Measurements from ENCODE around the gene CBLN3.

CBLN3 gene

GRCh38 chr14:24422694-24423601 lies 6.5 kb downstream of the CBLN3 start:
- DNase-seq, result no peak

DNA sequence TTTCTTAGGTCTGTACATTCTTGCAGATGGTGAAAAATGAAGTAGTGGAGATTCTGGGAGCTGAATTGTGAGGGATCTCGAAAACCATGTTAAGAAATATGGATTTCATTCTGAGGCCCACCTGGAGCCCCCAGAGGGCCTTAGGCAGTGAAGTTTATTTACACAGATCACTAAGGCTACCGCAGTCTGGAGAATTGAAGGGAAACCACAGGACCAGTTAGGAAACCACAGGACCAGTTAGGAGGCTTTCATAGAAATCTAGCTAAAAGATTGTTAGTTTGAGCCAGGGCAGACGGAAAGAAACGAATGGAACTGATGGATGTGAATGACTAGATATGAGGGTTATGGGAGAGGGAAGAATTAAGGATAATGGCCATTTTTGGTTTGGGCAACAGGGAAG lies 7.2 kb downstream of the CBLN3 start:
- no peak for DNase-seq

GRCh38 chr14:24418492-24418873 lies 11.0 kb downstream of the CBLN3 start:
- DNase-seq, result no peak

DNA sequence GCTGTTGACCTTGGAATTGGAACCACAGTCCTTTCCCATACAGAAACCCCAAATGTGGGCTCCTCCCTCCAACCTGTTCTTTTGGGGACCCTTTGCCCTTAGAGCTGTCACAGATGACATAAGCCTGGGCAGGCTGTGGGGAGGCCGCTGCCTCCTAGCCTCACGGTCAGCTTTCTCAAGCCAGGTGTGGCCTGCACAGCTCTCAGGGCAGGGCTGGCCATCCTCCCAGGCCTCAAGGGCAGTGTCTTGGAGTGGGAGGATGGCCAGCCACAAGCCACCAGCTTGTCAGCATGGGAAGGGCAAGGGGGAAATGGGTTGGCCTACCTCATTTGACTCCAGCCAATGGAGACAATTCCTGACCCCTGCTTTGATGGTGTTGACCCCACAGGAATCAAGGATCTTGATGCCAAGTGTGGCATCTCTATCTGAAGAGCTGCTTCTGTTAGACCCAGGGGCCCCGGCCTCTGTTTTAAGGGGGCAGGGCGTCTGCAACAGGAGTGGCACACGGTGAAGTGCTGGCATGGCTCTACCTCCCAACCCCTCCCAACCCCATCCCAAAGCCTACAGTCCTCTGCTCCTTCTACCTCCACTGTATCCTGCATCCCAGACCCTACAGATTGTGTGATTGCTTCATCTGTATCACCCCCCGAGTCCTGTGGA lies 11.5 kb downstream of the CBLN3 start:
- no peak for DNase-seq

- DNase-seq, result no peak
Observed at GRCh38 chr14:24416932-24417619, 12.4 kb downstream of the CBLN3 start.

DNA sequence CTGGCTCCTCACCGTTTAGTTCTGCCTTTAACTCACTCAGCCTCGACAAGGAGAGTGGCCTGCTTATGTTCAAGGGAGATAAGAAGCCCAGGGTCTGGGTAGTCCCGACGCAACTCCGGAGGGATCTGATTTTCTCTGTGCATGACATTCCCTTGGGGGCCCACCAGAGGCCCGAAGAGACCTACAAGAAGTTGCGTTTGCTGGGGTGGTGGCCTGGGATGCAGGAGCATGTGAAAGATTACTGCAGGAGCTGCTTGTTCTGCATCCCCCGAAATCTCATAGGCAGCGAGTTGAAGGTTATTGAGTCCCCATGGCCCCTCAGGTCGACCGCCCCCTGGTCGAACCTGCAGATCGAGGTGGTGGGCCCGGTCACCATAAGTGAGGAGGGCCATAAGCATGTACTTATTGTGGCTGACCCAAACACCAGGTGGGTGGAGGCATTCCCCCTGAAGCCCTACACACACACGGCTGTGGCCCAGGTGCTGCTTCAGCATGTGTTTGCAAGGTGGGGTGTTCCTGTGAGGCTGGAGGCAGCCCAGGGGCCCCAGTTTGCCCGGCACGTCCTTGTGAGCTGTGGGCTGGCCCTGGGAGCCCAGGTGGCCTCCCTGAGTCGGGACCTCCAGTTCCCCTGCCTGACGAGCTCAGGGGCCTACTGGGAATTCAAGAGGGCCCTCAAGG lies 13.1 kb downstream of the CBLN3 start:
- no peak for DNase-seq

DNA sequence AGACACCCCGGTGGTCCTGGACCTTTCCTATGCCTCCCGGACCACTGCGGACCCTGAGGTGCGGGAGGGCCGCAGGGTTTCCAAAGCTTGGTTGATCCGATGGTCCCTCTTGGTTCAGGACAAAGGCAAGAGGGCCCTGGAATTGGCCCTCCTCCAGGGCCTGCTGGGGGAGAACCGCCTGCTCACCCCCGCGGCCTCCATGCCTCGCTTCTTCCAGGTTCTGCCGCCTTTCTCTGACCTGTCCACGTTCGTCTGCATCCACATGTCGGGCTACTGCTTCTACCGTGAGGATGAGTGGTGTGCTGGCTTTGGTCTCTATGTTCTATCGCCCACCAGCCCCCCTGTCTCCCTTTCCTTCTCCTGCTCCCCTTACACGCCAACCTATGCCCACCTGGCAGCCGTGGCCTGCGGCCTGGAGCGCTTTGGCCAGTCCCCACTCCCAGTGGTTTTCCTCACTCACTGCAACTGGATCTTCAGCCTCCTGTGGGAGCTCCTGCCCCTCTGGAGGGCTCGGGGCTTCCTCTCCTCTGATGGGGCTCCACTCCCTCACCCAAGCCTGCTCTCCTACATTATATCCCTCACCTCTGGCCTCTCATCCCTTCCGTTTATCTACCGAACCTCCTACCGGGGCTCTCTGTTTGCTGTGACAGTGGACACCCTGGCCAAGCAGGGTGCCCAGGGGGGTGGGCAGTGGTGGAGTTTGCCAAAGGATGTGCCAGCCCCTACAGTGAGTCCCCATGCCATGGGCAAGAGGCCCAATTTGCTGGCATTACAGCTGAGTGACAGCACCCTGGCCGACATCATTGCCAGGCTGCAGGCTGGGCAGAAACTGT lies 13.8 kb downstream of the CBLN3 start:
- no peak for DNase-seq

DNA sequence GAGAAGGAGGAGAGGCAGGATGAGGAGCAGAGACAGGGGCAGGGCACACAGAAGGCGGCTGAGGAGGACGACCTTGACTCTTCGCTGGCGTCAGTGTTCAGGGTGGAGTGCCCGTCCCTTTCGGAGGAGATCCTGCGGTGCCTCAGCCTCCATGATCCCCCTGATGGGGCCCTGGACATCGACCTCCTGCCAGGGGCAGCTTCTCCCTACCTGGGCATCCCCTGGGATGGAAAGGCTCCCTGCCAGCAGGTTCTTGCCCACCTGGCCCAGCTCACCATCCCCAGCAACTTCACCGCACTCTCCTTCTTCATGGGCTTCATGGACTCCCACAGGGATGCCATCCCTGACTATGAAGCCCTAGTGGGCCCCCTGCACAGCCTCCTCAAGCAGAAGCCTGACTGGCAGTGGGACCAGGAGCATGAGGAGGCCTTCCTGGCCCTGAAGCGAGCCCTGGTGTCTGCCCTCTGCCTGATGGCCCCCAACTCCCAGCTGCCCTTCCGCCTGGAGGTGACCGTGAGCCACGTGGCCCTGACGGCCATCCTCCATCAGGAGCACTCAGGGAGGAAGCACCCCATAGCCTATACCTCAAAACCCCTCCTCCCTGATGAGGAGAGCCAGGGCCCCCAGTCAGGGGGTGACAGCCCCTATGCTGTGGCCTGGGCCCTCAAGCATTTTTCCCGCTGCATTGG lies 14.6 kb downstream of the CBLN3 start:
- DNase-seq, result no peak

DNA sequence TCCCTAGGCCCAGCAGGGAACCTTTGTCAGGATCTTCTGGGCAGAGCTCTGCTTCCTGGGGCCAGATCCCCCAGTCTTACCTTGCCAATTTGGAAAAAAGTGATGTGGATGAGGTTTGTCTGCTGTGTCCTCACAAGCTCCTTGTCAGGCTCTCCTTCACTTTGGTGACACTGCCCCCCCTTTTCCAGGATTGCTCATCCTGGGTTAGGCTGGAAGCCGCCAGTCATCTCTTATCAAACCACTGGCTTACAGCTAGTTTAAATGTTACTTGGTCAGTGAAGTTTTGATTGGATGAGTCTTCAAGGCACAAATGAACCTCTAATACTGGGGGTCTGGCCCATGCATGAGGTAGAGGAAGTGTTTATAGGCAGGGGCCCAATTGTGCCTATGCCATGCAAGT lies 15.4 kb downstream of the CBLN3 start:
- DNase-seq, result no peak

DNA sequence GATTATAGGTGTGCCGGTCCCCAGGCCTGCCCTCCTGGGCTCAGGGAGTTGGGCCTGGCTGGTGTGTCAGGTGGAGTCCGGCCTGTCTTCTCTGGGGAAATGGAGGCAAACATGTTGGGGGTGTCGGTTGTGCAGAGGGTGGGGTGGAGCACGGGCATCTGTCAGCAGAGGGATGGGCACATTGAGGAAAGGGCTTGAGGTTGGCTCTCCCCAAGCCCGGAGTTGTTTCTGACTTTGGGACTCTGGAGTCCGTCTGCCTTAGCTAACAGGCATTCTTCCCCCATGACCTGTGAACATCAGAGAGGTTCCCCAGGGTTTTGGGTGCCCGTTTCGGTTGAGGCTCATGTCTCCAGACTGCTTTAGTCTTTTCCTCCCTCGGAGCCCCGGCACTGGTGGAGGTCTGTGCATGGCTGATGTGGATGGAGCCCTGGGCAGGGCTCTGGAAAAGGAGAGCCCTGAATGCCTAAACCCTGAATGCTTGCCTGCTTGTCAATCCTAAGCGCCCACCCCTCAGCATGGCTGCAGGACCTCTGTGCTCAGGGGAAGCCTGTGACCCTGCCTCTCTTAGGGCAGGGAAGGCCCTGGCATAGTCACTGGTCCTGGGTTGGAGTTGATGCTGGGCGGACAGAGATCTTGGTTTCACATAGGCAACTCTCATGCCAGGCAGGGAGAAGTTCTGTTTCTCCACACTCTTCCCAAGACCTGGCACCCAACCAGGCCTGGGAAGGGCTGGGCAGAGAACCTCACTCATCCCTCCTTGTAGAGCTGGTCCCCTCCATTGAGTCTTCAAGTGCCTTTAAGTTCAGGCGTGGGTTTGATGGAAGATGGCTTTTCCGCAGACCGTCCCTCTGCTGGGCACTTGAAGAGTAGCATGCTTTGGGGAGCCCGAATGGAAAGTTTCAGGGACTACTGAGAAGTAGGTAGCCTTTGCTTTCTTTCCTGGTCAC lies 17.8 kb downstream of the CBLN3 start:
- no peak for DNase-seq

DNA sequence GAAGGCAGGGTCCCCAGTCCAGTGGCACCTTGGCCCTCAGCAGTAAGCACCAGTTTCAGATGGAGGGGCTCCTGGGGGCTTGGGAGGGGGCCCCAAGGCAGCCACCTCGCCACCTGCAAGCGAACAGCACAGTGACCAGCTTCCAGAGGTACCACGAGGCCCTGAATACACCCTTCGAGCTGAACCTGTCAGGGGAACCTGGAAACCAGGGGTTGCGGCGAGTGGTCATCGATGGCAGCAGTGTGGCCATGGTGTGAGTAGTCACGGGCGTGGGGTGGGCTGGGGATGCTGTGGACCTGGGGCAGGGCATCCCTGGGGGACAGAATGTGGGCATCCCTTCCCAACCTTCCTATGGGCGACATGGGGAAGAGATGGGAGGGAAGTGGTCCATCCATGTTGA lies 19.5 kb downstream of the CBLN3 start:
- DNase-seq, result no peak

GRCh38 chr14:24409192-24409591 lies 20.3 kb downstream of the CBLN3 start:
- no peak for DNase-seq

- no peak for DNase-seq
Observed at GRCh38 chr14:24408764-24409163, 20.7 kb downstream of the CBLN3 start.

- no peak for DNase-seq
Observed at GRCh38 chr14:24407608-24408325, 21.7 kb downstream of the CBLN3 start.

DNA sequence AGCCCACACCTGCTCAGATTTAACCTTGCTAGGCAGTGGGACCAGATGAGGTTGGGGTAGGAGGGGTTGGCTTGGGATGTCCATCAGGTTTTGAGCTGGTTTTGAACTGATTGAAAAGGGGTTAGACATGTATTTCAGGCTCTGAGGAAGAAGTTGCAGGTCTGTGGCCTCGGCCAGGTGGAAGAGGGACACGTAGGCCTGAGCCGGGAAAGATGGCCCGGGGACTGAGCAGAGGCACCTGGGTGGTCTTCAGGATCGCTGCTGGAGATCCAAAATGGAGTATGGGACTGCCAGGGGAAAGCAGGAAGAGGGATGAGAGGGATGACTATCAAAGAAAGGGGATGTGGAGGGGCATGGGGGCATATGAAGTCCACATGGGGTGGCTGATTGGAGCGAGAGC lies 23.1 kb downstream of the CBLN3 start:
- no peak for DNase-seq

DNA sequence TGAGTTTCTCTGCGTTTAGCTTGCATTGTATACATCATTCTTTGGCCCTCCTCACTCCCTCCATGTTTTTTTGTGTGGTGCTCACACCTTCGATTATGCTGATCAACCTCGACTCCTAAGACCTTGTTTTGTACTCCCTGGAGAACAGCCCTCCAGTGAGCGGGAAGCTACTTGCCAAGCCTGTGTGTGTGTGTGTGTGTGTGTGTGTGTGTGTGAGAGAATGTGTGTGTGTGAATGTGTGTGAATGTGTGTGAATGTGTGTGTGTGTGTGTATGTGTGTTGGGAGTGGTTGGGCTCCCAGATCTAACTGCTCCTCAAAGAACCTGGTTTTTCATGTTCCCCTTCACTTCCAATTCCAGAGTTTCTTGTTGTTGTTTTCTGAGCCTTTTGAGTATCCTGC lies 24.7 kb downstream of the CBLN3 start:
- DNase-seq, result no peak

DNA sequence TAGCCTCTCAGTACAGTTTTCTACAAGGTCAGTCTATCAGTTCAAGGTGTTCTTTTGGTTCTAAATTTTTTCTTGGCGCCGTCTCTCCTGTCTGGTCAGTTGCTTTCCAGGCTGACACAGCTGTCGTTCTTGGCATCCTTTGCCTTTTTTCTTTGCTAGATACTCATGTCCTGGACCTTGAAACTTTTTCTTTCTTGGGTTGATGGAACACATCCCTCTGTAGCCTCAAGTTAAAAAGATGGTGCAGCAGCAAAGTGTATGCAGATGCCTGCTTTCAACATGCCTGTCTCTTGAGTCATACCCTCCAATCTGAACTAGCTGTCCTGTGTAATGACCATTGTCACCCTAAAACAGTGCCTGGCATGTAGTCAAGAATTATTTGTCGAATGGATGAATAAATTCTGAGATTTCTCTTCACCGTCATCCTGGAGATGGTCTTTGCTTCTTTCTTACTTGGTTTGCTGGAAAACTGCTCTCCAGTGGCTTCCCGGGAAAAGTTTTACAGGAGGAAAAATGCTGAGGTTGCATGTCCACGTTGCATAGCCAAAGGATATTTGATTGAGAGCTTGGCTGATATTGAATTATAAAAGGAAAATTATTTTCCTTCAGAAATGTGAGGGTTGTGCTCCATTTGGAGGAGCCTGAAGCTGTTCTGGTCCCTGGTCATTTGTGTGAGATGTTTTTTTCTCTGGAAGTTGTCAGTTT lies 26.0 kb downstream of the CBLN3 start:
- no peak for DNase-seq

- DNase-seq, result no peak
Observed at GRCh38 chr14:24401810-24402702, 27.4 kb downstream of the CBLN3 start.

All from activated CD4-positive, alpha-beta T cell treated with anti-CD3 and anti-CD28 coated beads for 1 hour (primary cell).